ENCODE measurements around the gene CUBN.

The CUBN gene

GRCh38 chr10:17106991-17107390 lies 22.6 kb downstream of the CUBN start:
- H3K4me3 ChIP-seq (ENCODE audit: low read length): no peak overlapping the region
- no peak for TF ChIP-seq ZNF274 (IDR thresholded peaks at IDR 0.05; ENCODE audit: low read depth, low read length)

- H3K4me3 ChIP-seq (ENCODE audit: low read length): no peak overlapping the region
- TF ChIP-seq ZNF274 (IDR thresholded peaks at IDR 0.05; ENCODE audit: low read depth, low read length): no peak
Measured at GRCh38 chr10:17101910-17102266, 27.7 kb downstream of the CUBN start.

- H3K4me3 ChIP-seq (ENCODE audit: low read length): no peak overlapping the region
- no peak for TF ChIP-seq ZNF274 (IDR thresholded peaks at IDR 0.05; ENCODE audit: low read depth, low read length)
Measured at GRCh38 chr10:17101257-17101909, 28.2 kb downstream of the CUBN start.

- H3K4me3 ChIP-seq (ENCODE audit: low read length): no peak overlapping the region
- no peak for TF ChIP-seq ZNF274 (IDR thresholded peaks at IDR 0.05; ENCODE audit: low read depth, low read length)
Measured at GRCh38 chr10:17100586-17100985, 29.0 kb downstream of the CUBN start.

DNA sequence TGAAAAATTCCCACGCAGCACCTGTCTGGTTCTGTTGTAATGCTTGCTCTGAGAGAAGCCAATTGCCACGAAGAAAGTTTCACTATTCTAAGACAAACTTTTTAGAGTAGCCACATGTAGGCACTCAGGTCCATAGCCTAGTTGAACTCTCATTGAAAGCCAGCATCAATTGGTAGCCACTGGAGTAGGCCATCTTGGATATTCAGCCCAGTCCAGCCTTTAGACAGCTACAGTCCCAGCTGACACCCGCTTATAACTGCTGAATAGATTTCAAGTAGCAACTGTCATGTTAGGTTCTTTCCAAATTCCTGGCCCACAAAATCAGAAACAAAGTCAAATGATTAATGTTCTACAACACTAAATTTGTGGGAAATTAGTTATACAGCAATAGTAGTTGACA lies 31.6 kb downstream of the CUBN start:
- TF ChIP-seq ZNF274 (IDR thresholded peaks at IDR 0.05; ENCODE audit: low read depth, low read length): no peak
- H3K4me3 ChIP-seq (ENCODE audit: low read length): no peak overlapping the region

GRCh38 chr10:17094844-17095243 lies 34.8 kb downstream of the CUBN start:
- no peak overlapping the region for H3K4me3 ChIP-seq (ENCODE audit: low read length)
- TF ChIP-seq ZNF274 (IDR thresholded peaks at IDR 0.05; ENCODE audit: low read depth, low read length): no peak

GRCh38 chr10:17092986-17093803 lies 36.4 kb downstream of the CUBN start:
- no peak overlapping the region for H3K4me3 ChIP-seq (ENCODE audit: low read length)
- no peak for TF ChIP-seq ZNF274 (IDR thresholded peaks at IDR 0.05; ENCODE audit: low read depth, low read length)

DNA sequence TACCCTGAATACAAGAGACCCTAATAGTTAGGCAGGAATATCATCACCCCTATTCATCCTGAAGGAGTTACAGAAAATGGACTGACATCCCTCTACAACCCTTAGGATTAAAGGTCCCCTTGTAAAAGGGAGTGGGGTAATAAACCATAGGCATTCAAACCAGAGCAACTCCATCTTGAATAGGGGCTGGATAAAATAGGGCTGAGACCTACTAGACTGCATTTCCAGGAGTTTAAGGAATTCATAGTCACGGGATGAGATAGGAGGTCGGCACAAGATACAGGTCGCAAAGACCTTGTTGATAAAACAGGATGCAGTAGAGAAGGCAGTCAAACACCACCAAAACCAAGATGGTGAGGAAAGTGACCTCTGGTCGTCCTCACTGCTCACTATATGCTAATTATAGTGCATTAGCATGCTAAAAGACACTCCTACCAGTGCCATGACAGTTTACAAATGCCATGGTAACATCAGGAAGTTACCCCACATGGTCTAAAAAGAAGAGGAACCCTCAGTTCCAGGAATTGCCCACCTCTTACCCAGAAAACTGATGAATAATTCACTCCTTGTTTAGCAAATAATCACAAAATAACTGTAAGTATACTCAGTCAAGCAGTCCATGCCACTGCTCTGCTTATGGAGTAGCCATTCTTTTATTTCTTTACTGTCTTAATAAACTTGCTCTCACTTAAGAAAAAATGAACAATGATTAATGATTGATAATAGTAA lies 37.2 kb downstream of the CUBN start:
- H3K4me3 ChIP-seq (ENCODE audit: low read length): no peak overlapping the region
- no peak for TF ChIP-seq ZNF274 (IDR thresholded peaks at IDR 0.05; ENCODE audit: low read depth, low read length)

- TF ChIP-seq ZNF274 (IDR thresholded peaks at IDR 0.05; ENCODE audit: low read depth, low read length): no peak
- H3K4me3 ChIP-seq (ENCODE audit: low read length): no peak overlapping the region
Measured at GRCh38 chr10:17088118-17088806, 41.3 kb downstream of the CUBN start.

DNA sequence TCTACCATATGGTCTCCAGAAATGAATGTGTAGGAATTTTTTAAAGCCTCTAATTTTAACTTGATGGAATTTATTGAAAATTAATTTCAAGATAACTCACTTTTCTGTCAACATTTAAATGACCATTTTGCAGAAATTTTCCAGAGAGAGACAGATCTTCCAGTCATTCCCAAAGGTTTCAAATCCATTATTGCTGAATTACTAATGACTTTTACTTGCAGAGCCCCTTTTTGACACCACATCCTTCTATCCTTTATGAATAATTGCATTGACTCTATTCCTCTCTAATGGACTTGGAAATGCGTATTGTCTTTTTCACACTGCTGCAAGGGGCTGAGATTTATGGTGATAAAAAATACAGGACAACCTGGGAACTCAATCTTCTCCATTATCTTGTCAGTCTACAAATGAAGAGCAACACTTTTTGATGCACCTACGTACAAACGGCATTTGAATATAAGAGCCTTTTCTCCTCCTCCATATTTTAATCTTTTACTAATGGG lies 42.7 kb downstream of the CUBN start:
- no peak overlapping the region for H3K4me3 ChIP-seq (ENCODE audit: low read length)
- TF ChIP-seq ZNF274 (IDR thresholded peaks at IDR 0.05; ENCODE audit: low read depth, low read length): no peak

DNA sequence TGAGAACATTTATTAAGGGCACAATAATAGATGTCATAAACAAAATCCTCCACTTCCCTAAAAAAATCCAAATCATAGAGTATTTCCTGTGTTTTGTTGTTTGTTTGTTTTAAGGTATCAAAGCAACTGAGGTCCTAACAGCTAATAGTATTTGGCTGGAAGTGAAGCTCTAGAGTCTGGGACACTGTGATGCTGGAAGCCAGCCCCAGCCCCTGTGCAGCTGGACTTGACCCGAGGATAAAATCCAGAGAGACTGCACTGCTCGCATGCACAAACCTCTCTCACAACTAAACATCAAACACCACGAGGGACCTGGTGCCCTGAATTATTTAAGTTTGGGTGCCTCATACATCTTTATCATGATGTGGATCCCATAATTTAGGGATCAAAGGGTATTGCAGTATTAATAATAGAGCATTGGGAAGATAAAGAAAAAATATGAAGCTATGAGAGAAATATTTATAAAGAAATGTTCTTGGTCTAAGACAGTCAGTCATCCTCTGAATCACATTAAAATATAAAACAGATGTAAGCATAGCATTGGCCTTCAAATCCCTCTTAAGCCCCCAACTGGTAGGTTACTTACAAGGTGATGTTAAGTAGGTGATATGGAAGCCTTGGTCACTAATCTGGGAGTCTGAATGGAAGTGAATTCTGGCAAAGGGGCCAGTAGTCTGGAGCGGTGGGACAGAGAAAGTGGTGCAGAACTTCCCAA lies 44.4 kb downstream of the CUBN start:
- TF ChIP-seq ZNF274 (IDR thresholded peaks at IDR 0.05; ENCODE audit: low read depth, low read length): no peak
- H3K4me3 ChIP-seq (ENCODE audit: low read length): no peak overlapping the region

DNA sequence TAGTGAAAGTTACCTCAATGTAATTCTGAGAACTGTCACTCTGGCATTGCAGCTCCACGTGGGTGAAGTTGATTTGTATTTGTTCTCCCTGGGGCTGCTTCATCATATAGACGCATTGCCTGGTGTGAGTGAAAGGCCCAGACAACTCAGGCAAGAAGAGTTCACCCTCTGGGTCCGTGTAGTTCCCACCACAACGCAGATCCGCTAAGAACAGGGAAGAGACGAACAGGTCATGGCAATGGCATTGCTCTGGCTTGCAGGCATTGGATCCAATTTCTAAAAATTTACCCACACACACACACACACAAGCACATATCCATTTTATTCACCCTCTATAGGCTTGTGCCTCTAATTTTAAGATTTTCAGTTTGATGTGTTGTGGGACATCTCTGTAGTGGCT lies 45.4 kb downstream of the CUBN start:
- TF ChIP-seq ZNF274 (IDR thresholded peaks at IDR 0.05; ENCODE audit: low read depth, low read length): no peak
- H3K4me3 ChIP-seq (ENCODE audit: low read length): no peak overlapping the region

DNA sequence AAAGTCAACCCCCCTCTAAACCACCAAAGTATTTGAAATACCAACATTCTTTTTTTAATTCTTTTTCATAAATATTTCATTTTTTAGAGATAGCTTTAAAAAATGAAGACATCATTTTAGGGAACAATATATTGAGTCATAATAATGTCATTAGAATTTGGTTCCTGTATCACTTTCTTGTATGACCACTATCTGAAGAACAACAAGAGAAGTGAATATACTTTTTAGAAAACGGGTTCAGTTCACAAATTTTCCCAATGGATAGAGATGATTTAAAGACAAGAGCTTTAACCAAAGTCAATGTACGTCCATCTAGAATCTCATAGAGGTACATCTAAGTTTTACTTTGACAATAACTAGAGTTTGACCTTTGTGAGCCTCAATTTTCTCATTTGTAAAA lies 48.2 kb downstream of the CUBN start:
- H3K4me3 ChIP-seq (ENCODE audit: low read length): no peak overlapping the region

More for the DNA sequence above, 48.2 kb downstream of the CUBN start:
- no peak for TF ChIP-seq ZNF274 (IDR thresholded peaks at IDR 0.05; ENCODE audit: low read depth, low read length)

Data from GM08714 (cell line).